ENCODE measurements around the gene MOB3B.

GRCh38 chr9:27388150-27388549 is 141.5 kb downstream of the MOB3B start:
- TF ChIP-seq SP1 (IDR thresholded peaks at IDR 0.05) (no peak), SP1 (CRISPR knock-in tag; IDR thresholded peaks at IDR 0.05) (no peak), NR2F6 (IDR thresholded peaks at IDR 0.05) (no peak), NR2F6 (CRISPR knock-in tag; IDR thresholded peaks at IDR 0.05) (no peak), EZH2 (conservative IDR thresholded peaks at IDR 0.05; ENCODE audit: low read depth, low read length) (no peak)
- TF ChIP-seq, protein P1, sequence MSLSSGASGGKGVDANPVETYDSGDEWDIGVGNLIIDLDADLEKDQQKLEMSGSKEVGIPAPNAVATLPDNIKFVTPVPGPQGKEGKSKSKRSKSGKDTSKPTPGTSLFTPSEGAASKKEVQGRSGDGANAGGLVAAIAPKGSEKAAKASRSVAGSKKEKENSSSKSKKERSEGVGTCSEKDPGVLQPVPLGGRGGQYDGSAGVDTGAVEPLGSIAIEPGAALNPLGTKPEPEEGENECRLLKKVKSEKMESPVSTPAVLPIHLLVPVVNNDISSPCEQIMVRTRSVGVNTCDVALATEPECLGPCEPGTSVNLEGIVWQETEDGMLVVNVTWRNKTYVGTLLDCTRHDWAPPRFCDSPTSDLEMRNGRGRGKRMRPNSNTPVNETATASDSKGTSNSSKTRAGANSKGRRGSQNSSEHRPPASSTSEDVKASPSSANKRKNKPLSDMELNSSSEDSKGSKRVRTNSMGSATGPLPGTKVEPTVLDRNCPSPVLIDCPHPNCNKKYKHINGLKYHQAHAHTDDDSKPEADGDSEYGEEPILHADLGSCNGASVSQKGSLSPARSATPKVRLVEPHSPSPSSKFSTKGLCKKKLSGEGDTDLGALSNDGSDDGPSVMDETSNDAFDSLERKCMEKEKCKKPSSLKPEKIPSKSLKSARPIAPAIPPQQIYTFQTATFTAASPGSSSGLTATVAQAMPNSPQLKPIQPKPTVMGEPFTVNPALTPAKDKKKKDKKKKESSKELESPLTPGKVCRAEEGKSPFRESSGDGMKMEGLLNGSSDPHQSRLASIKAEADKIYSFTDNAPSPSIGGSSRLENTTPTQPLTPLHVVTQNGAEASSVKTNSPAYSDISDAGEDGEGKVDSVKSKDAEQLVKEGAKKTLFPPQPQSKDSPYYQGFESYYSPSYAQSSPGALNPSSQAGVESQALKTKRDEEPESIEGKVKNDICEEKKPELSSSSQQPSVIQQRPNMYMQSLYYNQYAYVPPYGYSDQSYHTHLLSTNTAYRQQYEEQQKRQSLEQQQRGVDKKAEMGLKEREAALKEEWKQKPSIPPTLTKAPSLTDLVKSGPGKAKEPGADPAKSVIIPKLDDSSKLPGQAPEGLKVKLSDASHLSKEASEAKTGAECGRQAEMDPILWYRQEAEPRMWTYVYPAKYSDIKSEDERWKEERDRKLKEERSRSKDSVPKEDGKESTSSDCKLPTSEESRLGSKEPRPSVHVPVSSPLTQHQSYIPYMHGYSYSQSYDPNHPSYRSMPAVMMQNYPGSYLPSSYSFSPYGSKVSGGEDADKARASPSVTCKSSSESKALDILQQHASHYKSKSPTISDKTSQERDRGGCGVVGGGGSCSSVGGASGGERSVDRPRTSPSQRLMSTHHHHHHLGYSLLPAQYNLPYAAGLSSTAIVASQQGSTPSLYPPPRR (CRISPR knock-in tag; IDR thresholded peaks at IDR 0.05; ENCODE audit: borderline replicate concordance) = no peak

Data from HepG2 (cell line).